Natural killer cell (primary cell): ENCODE results near the gene TELO2. TPM values are rescaled to one million over a fixed set of nuclear protein-coding genes. Genes with fewer than 3 reads are reported as not detected.
"Not testable (repeated sequence)": the region's sequence is repeated elsewhere in the genome, so short reads cannot be mapped to it uniquely, and the experiment has no call there.

Source experiments
- ATAC-seq, 3 donors: fragments of 150-1000 bp in 2 of 3; fragments of 200-7000 bp in 1 of 3; cut with Tn5 transposase; 1 replicate in 1 of 3; 2 replicates in 2 of 3; pipeline ENCODE4 v1.10.0; 2021; ENCODE audit warnings: mild to moderate bottlenecking in 2 of 3, moderate library complexity in 2 of 3
- DNase-seq, 2 donors: peaks; one replicate each; pipeline versions ENCODE4 v3.0.0 to v3.0.0-alpha.2; 2013 to 2021; ENCODE audit warnings: mixed read lengths in 1 of 2
- H3K27ac ChIP-seq: one replicate; pipeline ENCODE4 v1.5.1; 2013; ENCODE audit warnings: mild to moderate bottlenecking, low read length
- H3K27me3 ChIP-seq: one replicate; pipeline ENCODE4 v1.6.1; 2013; ENCODE audit warnings: low read length; ENCODE audit not compliant: control insufficient read depth, insufficient read depth
- H3K36me3 ChIP-seq: one replicate; pipeline ENCODE4 v1.6.1; 2013; ENCODE audit warnings: low read length; ENCODE audit not compliant: control insufficient read depth, insufficient read depth
- H3K4me1 ChIP-seq: one replicate; pipeline ENCODE4 v1.6.1; 2013; ENCODE audit warnings: low read length; ENCODE audit not compliant: control insufficient read depth, insufficient read depth
- H3K4me3 ChIP-seq: one replicate; pipeline ENCODE4 v1.5.1; 2013; ENCODE audit warnings: low read length
- H3K9me3 ChIP-seq: one replicate; pipeline ENCODE4 v1.6.1; 2013; ENCODE audit warnings: low read length; ENCODE audit not compliant: control insufficient read depth, insufficient read depth
- H3K27ac Mint-ChIP-seq, 2 donors: one replicate each; pipeline ENCODE4 v1.8.0; 2022; ENCODE audit warnings: mild to moderate bottlenecking in 2 of 2, mixed read lengths in 2 of 2, moderate library complexity in 1 of 2
- H3K27me3 Mint-ChIP-seq, 2 donors: one replicate each; pipeline ENCODE4 v1.8.0; 2022; ENCODE audit warnings: low read depth in 2 of 2, mixed read lengths in 2 of 2
- H3K36me3 Mint-ChIP-seq: one replicate; pipeline ENCODE4 v1.8.0; 2022; ENCODE audit warnings: mixed read lengths
- H3K4me1 Mint-ChIP-seq, 2 donors: one replicate each; pipeline ENCODE4 v1.8.0; 2022; ENCODE audit warnings: mixed read lengths in 2 of 2
- H3K4me3 Mint-ChIP-seq: one replicate; pipeline ENCODE4 v1.8.0; 2022; ENCODE audit warnings: mild to moderate bottlenecking, moderate library complexity, mixed read lengths
- H3K9me3 Mint-ChIP-seq, 2 donors: one replicate each; pipeline ENCODE4 v1.8.0; 2022; ENCODE audit warnings: mixed read lengths in 2 of 2
- WGBS: methylation state at CpG from one replicate; pipeline ENCODE4 v1.1.7; 2013; ENCODE audit warnings: missing lambda C conversion rate; ENCODE audit not compliant: insufficient coverage; 5-methylcytosine and 5-hydroxymethylcytosine counted together
- intact Hi-C: fragments of 100-400 bp; cut with micrococcal nuclease; formaldehyde crosslinking; loops from one replicate; pipeline ENCODE4 v1.14.2; 2022
- total RNA-seq, 4 donors: library from RNA; stranded (reverse); fragments of 120-200 nt in 1 of 4; gene quantifications; one replicate each; pipeline versions ENCODE4 v1.2.3 to v1.2.4, GENCODE V29; 2013 to 2022
- TF ChIP-seq, protein P1 (sequence below): fragments of 200-600 bp; IDR thresholded peaks from one replicate; pipeline ENCODE4 v1.8.0; 2022; ENCODE audit warnings: antibody characterized with exemption

Gene TELO2
- total RNA-seq, 3 donors from 2014 or later (not counting 1 experiment from before 2014, with no cell fraction given), result 45.5 to 50.0 (median 46.5) TPM

DNA sequence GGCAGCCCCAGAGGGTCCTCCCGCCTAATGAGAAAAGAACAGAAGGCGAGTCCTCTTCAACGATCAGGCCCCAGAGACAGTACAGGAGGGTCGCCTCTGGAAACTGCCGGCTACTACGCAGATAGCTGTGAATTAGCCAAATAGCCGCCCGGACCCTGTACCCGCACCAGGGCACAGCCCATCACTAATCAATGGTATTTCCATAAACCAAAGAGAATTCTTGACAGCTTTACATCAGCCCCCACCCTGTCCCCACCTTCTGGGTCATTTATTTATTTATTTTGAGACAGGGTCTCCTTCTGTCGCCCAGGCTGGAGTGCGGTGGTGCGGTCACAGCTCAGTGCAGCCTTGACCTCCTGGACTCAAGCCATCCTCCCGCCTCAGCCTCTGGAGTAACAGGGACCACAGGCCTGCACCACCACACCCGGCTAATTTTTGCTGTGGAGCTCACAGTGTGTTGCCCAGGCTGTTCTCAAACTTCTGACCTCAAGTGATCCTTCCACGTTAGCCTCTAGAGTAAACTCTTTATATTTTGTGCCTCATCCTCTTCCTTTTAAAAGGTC, 17.5 kb upstream of the TELO2 start:
- Histone ChIP-seq H3K4me1 (peaks cover 35% of the 10 kb centered on the region), H3K27me3 (no peaks in the 10 kb centered on the region), H3K4me3 (peak overlapping the region; percentile 58), H3K27ac (peak overlapping the region; percentile 78), H3K36me3 (no peaks in the 10 kb centered on the region), H3K9me3 (no peaks in the 10 kb centered on the region)
- Mint-ChIP-seq H3K36me3 (no peaks in the 10 kb centered on the region), H3K9me3 (no peaks in the 10 kb centered on the region), H3K27ac (peak overlapping the region; percentile 67 to 86), H3K4me3 (peak overlapping the region; percentile 80), H3K27me3 (no peaks in the 10 kb centered on the region), H3K4me1 (peaks cover 5 to 29% of the 10 kb centered on the region in 2 donors)
- WGBS, result 70% methylated on average over 15 of the region's 15 CpGs
- intact Hi-C loops, result loop anchor here (1.0 to 2.0 kb wide), 2 partner anchors 18 to 137 kb away; partner anchors contain the start of genes CRAMP1, IFT140 and TELO2
- TF ChIP-seq, protein P1, sequence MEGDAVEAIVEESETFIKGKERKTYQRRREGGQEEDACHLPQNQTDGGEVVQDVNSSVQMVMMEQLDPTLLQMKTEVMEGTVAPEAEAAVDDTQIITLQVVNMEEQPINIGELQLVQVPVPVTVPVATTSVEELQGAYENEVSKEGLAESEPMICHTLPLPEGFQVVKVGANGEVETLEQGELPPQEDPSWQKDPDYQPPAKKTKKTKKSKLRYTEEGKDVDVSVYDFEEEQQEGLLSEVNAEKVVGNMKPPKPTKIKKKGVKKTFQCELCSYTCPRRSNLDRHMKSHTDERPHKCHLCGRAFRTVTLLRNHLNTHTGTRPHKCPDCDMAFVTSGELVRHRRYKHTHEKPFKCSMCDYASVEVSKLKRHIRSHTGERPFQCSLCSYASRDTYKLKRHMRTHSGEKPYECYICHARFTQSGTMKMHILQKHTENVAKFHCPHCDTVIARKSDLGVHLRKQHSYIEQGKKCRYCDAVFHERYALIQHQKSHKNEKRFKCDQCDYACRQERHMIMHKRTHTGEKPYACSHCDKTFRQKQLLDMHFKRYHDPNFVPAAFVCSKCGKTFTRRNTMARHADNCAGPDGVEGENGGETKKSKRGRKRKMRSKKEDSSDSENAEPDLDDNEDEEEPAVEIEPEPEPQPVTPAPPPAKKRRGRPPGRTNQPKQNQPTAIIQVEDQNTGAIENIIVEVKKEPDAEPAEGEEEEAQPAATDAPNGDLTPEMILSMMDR, result no peak
- DNase-seq (no peak), ATAC-seq (no peak)

DNA sequence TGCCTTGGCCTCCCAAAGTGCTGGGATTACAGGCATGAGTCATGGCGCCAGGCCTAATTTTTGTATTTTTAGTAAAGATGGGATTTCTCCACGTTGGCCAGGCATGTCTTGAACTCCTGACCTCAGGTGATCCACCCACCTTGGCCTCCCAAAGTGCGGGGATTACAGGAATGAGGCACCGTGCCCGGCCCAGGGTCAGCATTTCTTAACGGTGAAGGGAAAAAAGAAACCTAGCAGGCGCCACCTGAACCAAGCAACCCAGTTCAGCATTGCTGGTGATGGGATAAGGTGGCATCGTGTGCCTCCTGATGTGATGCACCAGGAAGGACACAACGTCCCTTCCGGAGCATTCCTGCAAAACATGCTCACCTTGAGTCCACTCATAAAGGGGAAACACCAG, 16.1 kb upstream of the TELO2 start:
- H3K27ac Mint-ChIP-seq, result no peak overlapping the region
- H3K27me3 Mint-ChIP-seq, result no peaks in the 10 kb centered on the region
- intact Hi-C loops, result no loop called here
- Histone ChIP-seq H3K36me3 (no peaks in the 10 kb centered on the region), H3K27me3 (no peaks in the 10 kb centered on the region), H3K4me1 (peaks cover 28% of the 10 kb centered on the region), H3K9me3 (no peaks in the 10 kb centered on the region), H3K27ac (no peak overlapping the region), H3K4me3 (no peak overlapping the region)
- no peaks in the 10 kb centered on the region for H3K9me3 Mint-ChIP-seq
- 98% methylated on average over 10 of the region's 10 CpGs for WGBS
- peaks cover 0 to 16% of the 10 kb centered on the region in 2 donors for H3K4me1 Mint-ChIP-seq
- no peak for DNase-seq
- no peak for ATAC-seq
- no peaks in the 10 kb centered on the region for H3K36me3 Mint-ChIP-seq
- peak overlapping the region; percentile 65 for H3K4me3 Mint-ChIP-seq
- TF ChIP-seq, protein P1, result no peak

DNA sequence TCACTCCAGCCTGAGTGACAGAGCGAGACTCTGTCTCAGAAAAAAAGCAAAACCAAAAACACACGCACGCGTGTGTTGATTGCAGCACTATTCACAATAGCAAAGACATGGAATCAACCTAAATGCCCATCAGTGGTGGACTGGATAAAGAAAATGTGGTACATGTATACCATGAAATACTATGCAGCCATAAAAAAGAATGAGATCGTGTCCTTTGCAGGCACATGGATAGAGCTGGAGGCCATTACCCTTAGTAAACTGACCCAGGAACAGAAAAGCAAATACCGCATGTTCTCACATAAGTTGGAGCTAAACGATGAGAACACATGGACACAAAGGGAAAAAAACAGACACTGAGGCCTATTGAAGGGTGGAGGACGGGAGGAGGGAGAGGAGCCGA, 14.2 kb upstream of the TELO2 start:
- H3K4me3 ChIP-seq, DNase-seq, intact Hi-C loops, H3K4me3 Mint-ChIP-seq, H3K36me3 Mint-ChIP-seq, H3K27ac Mint-ChIP-seq, ATAC-seq, H3K36me3 ChIP-seq, H3K27me3 ChIP-seq, H3K27me3 Mint-ChIP-seq, H3K27ac ChIP-seq, H3K9me3 ChIP-seq, H3K9me3 Mint-ChIP-seq: not testable (repeated sequence)
- WGBS, result 97% methylated on average over 9 of the region's 9 CpGs
- peaks cover 22% of the 10 kb centered on the region for H3K4me1 ChIP-seq
- peaks cover 0 to 10% of the 10 kb centered on the region in 2 donors for H3K4me1 Mint-ChIP-seq

DNA sequence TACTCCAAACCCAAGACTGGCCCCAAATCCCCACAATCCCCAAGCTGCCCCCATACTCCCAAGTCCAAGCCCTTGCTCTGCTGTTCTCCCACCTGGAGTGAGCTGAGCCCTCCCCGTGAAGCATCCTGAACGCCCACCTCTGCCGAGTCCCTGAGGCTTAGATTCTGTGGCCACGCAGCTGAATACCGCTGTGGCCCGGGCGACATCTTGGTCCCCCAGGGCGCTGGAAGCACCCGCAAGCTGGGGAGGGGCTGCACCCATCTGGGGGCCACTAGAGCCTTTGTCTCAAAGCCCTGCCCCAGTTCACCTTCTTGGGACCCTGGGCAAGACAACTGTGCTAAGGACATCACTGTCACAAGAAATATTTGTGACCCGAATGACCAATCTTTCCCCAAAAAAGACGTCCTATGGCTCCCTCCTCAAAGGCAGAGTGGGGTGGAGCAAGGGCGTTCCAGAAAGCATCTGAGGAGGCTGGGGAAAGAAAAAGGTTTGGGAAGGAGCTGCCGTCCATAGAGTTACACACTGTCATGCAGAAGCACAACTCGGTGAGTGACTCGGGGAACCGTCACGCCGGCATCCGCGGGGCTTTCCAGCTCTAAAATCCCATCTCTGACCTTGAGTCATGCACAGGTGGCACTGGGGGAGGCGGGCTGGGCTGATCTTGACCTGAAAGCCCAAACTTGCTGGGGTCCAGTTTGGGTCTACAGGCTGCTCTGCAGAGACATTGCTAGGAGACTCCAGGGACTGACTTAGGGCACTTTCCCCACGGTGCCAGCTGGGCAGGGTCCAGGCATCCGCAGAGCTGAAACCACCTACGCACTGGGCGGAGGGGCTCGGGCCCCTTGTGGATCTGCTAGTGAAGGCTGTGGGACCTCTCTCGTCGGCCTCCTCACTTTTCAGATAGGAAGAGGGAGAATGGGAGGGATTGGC, 11.0 kb upstream of the TELO2 start:
- Mint-ChIP-seq H3K4me1 (no peaks in the 10 kb centered on the region), H3K27me3 (no peaks in the 10 kb centered on the region), H3K9me3 (no peaks in the 10 kb centered on the region), H3K36me3 (no peaks in the 10 kb centered on the region), H3K4me3 (no peak overlapping the region), H3K27ac (no peak overlapping the region)
- ATAC-seq, result no peak
- DNase-seq, result no peak
- Histone ChIP-seq H3K4me1 (peaks cover 8% of the 10 kb centered on the region), H3K4me3 (no peak overlapping the region), H3K9me3 (no peaks in the 10 kb centered on the region), H3K27me3 (no peaks in the 10 kb centered on the region), H3K27ac (no peak overlapping the region), H3K36me3 (no peaks in the 10 kb centered on the region)
- intact Hi-C loops, result no loop called here
- TF ChIP-seq, protein P1, result no peak
- 93% methylated on average over 28 of the region's 28 CpGs for WGBS
